D721Med (cell line): ENCODE results near the gene PXK.

Source experiments
- DNase-seq: peaks from one replicate; pipeline ENCODE4 v3.0.0; 2011; ENCODE audit warnings: low spot score; ENCODE audit not compliant: insufficient read length
- FAIRE-seq: peaks from 2 replicates; lab custom pipeline; 2011; peaks lifted over from hg19 to GRCh38; lab: Jason Lieb, UNC
- TF ChIP-seq, protein P1 (sequence below): IDR thresholded peaks from 2 replicates; pipeline ENCODE4 v1.5.1; 2012; ENCODE audit warnings: mild to moderate bottlenecking, control low read depth; ENCODE audit not compliant: insufficient read depth; ENCODE audit errors: missing control alignments

The PXK gene

DNA sequence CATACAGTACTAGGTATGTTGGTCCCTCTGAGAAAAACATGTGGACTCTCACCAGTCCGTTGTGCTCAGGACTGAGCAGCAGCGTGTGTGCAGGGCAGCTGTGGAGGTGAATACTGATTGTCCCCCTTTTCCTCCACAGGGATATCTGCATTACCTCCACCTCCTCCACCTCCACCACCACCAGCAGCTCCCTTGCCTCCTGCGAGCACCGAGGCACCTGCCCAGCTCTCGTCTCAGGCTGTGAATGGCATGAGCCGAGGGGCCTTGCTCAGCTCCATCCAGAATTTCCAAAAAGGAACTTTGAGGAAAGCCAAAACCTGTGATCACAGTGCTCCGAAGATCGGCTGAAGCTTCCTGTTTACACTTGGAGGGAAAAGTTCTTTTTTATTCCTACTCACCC lies 91.9 kb downstream of the PXK start:
- DNase-seq (no peak), FAIRE-seq (no peak)
- TF ChIP-seq, protein P1, sequence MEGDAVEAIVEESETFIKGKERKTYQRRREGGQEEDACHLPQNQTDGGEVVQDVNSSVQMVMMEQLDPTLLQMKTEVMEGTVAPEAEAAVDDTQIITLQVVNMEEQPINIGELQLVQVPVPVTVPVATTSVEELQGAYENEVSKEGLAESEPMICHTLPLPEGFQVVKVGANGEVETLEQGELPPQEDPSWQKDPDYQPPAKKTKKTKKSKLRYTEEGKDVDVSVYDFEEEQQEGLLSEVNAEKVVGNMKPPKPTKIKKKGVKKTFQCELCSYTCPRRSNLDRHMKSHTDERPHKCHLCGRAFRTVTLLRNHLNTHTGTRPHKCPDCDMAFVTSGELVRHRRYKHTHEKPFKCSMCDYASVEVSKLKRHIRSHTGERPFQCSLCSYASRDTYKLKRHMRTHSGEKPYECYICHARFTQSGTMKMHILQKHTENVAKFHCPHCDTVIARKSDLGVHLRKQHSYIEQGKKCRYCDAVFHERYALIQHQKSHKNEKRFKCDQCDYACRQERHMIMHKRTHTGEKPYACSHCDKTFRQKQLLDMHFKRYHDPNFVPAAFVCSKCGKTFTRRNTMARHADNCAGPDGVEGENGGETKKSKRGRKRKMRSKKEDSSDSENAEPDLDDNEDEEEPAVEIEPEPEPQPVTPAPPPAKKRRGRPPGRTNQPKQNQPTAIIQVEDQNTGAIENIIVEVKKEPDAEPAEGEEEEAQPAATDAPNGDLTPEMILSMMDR = no peak

- DNase-seq = no peak
- TF ChIP-seq, protein P1 = no peak
- FAIRE-seq = no peak
Observed at GRCh38 chr3:58425782-58426181, 93.1 kb downstream of the PXK start.

- no peak for DNase-seq
- TF ChIP-seq, protein P1 = no peak
- no peak for FAIRE-seq
Observed at GRCh38 chr3:58427661-58428361, 95.1 kb downstream of the PXK start.

DNA sequence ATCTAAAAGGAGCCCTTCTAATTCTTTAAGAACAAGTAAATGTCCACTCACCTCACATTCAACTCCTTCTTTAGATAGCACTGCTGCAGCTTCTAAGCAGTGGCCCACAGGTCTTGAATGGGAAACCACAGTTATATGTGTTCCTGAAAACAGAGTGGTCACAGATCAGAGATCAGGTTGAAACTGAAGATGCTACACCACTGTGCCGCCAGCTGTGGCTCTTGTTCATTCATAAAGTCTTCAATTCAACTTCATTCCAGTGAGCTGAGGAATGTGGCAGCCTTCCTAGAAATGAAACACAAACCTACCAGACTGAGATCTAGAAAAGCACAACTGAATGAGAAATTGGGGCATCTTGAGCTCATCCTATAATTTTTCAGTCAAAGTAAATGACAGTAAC lies 97.0 kb downstream of the PXK start:
- DNase-seq (no peak), FAIRE-seq (no peak)
- TF ChIP-seq, protein P1 = no peak

GRCh38 chr3:58432905-58433304 lies 100.2 kb downstream of the PXK start:
- TF ChIP-seq, protein P1 = no peak
- no peak for DNase-seq
- FAIRE-seq = no peak

- FAIRE-seq (no peak), DNase-seq (peak; percentile 91)
- TF ChIP-seq, protein P1 = no peak
Observed at GRCh38 chr3:58433400-58434167, 100.9 kb downstream of the PXK start, which contains the start of gene PDHB. Gene PDHB, minus strand, starts transcription at chr3:58433832. Its CDS starts 23 bp downstream, at chr3:58433809.

DNA sequence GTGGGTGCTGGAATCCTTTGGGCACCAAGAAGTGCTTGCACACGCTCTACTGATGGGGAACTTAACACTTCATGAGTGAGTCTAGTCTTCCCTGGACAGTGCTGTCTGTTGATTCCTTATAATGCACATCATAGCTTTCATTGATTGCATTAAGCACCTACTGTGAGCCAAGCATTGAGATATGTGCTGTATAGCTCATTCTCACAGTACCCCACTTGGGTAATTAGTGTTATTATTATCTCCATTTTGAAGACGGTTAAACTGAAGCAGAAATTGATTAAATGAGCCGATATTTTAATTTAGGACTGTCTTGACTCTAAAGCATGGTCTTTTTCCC lies 101.4 kb downstream of the PXK start:
- TF ChIP-seq, protein P1 = no peak
- DNase-seq (no peak), FAIRE-seq (no peak)
